Middle frontal gyrus (tissue), 1 donor: Measurements from ENCODE around the gene FNDC4.

Experiments
- DNase-seq: peaks from one replicate; pipeline ENCODE4 v3.0.0-alpha.2; 2015; ENCODE audit warnings: low spot score; ENCODE audit errors: extremely low spot score

The FNDC4 gene

DNA sequence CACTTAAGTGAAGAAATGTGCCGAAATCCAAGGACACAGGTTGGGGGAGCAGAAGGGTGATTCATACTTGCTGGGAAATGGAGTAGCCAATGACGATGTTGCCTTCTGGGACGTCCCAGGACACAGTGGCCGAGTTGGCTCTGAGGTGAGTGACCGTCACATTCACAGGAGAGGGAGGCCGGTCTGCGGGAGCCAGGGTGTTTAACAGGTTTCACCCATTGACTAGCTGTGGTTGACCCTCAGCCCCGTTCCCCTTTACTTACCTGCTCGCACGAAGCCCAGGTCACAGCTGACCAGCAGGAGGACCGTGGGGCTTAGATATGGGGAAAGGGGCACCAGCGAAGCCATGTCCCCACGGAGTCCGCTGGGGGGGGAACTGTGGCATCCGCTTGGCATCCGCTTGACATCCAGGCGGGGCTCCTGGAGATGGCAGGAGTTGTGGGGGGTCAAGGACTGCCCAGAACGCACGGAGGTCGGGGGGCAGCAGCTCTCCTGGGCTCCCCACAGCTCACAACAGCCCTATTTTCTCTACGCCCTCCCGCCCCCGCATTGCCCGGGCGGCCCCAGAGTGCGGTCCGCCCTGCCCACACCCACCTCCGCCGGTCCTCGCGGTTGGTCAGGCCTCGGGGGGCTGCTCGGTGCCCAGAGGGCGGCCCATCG is 586 bp downstream of the FNDC4 start:
- no peak for DNase-seq

GRCh38 chr2:27493948-27494283 is 1.1 kb downstream of the FNDC4 start:
- no peak for DNase-seq

- no peak for DNase-seq
Observed at GRCh38 chr2:27492557-27492956, 2.4 kb downstream of the FNDC4 start.

DNA sequence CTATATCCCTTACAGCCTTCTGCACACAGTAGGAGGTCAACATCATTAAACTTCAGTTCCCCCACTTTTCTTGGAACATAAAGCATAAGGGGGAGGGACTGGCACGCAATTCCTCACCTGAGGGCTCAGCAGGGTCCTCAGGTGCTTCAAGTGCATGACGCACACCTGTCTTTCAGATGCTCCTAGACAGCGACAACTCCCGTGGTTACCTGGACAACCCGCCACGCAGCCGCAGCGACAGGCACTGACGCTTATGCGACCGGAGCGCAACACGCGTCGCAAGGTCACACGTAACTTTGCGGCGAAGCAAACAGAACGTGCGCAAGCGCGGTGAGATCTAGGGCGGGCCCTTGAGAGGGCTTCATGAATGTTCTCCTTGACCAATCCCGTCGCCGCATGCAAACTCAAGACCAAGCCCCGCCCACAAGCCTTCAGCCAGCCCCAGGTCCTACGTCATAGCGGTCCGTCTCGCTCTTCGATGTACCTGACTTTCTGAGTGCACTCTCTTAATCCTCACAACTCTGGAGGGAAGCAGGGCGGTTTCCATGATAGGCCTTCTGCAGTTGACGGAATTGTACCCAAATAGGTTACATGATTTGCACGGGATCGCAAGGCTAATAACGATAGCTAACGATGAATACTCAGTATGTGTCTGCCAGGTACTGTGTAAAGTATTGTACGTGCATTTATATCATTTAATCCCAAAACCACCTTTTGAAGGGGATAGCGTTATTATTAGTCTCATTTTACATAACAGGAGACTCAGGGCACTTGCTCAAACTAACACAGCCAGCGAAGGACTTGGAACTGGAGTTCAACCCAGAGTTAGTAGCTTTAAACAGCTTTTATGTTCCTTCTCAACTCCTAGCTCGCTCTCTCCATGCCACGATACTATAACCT is 5.3 kb downstream of the FNDC4 start, which contains the start of gene IFT172:
Gene IFT172 (minus strand): TSS at position 246 of the 900 bp plus-strand sequence. CDS start 90 bp downstream, at position 156.
- DNase-seq, result peak; percentile 97

GRCh38 chr2:27489118-27489497 is 5.9 kb downstream of the FNDC4 start:
- no peak for DNase-seq

GRCh38 chr2:27485496-27485895 is 9.5 kb downstream of the FNDC4 start:
- DNase-seq, result no peak

DNA sequence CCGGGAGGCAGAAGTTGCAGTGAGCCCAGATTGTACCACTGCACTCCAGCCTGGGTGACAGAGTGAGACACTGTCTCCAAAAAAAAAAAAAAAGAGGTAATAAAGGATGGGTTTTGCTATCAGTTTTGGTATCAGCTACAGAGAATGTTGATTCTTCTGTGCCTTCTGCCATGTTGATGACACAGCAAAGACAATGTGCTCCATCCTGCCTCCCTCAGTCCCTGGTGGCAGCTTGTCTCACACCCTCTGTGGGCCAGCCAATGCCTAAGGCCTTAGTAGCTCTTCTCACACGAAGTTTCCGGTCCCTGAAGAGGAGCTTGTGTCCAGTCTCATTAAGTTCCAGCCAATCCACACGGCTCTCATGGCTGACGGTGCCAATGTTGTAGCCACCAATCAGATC is 23.0 kb downstream of the FNDC4 start:
- DNase-seq, result no peak

DNA sequence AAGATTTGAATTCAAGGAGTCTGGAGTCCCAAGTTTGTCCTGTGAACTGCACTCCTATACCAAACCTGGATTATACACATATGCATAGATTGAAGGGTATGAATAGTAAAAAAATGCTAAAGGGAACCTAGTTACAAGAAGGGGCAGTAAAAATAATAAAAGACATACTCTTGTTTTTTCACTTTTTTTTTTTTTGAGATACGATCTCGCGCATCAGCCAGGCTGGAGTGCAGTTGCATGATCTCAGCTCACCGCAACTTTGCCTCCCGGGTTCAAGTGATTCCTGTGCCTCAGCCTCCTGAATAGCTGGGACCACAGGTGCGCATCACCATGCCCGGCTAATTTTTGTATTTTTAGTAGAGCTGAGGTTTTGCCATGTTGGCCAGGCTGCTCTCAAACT is 30.6 kb downstream of the FNDC4 start:
- DNase-seq, result no peak

DNA sequence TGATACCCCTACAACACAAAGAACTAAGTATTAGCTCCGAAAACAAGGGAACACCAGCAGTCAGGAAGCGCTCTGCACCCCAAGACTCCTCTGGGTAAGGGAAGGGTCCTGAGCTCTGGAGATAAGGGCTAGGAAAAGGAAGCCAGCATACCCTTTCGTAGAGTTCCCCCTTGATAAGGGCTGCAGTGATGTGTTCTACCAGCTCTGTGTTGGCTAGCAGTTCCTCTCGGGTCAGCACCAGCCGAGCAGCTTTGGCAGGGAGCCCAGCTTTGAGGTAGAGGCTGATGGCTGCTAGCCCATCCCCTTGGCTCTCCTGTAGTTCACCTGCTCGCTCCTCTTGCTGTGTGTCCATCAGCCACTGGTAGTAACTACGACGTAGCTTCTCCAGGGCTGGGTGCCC is 33.9 kb downstream of the FNDC4 start:
- no peak for DNase-seq

GRCh38 chr2:27453968-27454367 is 41.0 kb downstream of the FNDC4 start:
- no peak for DNase-seq

DNA sequence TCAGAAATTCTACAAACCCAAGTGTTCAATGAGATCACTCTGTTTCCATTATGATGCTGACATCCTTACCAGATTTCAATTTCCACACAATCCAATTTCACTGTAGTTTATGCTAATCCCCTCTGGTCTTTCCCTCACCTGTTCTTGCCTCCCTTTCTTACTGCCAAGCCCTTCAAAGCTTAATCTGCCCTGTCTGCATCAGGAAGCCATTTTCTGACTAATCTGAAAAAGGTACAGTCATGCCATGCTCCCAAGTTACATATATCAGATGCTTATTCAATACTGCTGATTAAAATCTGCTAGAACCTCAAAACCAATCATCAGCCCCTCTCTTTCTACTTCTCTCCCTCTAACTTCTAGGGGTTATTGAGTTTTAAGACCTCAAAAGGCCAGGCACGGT is 43.9 kb downstream of the FNDC4 start:
- DNase-seq, result no peak

DNA sequence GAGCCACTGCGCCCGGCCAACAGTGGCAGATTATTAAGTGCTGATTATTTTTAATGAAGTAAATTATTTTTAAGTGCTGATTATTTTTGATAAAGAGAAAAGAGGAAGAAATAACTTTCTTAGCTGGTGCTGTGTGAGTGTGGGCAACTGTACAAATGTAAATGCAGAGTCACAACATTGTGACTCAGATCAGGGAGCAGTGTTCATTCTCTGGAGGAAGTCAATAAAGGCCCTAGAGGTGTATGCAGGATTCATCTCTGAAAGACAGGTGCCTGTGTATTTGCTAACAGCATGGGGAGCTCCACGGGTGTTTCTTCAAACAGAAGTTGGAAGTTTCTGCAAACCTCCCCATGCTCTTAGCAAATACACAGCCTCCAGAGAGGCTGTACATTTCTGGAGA is 46.6 kb downstream of the FNDC4 start:
- DNase-seq, result no peak

DNA sequence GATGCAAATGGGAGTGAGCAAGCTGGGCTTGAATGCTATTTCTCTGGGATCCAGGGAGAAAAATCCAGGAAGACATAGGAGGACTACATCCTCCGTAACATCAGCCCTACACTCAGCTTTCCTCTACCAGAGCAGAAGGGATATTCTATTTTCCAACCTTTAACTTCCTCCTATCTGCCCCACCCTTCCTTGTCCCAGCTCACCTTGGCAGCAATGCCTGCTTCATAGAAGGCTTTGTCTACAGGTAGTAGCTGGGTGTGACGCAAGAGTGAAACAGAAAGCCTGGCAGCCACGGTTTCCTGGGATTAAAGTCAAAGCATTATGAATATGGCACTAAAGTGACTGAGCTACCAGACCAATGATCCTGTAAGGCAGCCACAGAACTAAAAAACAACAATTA is 48.9 kb downstream of the FNDC4 start:
- no peak for DNase-seq

- DNase-seq, result no peak
Observed at GRCh38 chr2:27445615-27446014, 49.4 kb downstream of the FNDC4 start.

- DNase-seq, result no peak
Observed at GRCh38 chr2:27445155-27445554, 49.8 kb downstream of the FNDC4 start.

GRCh38 chr2:27442920-27443282 is 52.1 kb downstream of the FNDC4 start:
- no peak for DNase-seq

GRCh38 chr2:27441958-27442919 is 52.8 kb downstream of the FNDC4 start, which contains the start of gene KRTCAP3:
Gene KRTCAP3 (plus strand): TSS chr2:27442381. CDS start chr2:27442413, 32 bp downstream.
- no peak for DNase-seq
